ENCODE measurements around the gene RSRC1.
"Not testable (repeated sequence)": the region's sequence is repeated elsewhere in the genome, so short reads cannot be mapped to it uniquely, and the experiment has no call there.

The RSRC1 gene

DNA sequence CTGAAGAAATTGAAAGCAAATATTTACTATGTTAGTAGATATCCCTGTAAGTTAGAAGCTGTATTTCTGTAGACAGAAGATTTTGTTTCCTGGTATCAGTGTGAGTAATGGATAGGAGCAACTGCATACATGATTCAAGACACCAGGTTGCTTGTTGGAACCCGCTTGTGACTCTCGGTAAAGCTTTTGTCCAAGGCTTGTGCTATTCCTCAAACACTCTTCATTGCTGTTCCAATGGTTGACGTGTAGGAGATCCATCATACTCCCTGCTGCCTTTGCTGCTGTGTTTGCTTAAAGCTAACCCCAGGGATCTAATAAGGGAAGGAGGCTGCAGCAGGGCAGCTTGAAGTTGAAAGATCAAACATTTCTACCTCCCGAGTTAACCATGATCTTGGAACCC, 160.1 kb downstream of the RSRC1 start:
- ATAC-seq: no peak
- Mint-ChIP-seq H3K4me3 (no peak overlapping the region), H3K36me3 (peaks cover 7% of the 10 kb centered on the region), H3K4me1 (no peaks in the 10 kb centered on the region), H3K9me3 (peaks cover 18% of the 10 kb centered on the region), H3K27ac (no peak overlapping the region)
- DNase-seq (ENCODE audit: low spot score in 2 of 2): no peak

DNA sequence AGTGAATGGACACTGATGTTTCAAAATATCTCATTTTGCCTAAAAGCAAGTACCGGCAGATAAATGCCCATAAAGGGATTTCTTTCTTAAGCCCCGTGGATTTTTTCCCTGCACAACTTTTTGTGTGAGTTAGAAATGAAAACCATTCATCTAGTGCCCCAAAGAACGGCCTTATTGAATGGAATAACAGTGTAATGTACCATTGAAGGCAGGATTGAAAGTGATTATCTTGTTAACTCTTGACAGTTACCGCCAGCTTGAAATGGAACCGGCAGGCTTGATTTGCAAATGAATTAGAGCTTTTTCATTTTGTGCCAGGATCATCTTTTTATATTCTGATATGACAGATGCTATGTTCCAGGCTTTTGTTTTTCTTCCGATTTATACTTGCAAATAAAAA, 162.2 kb downstream of the RSRC1 start:
- ATAC-seq (no peak), DNase-seq (ENCODE audit: low spot score in 2 of 2) (no peak)
- H3K4me1 Mint-ChIP-seq: no peaks in the 10 kb centered on the region
- no peak overlapping the region for H3K27ac Mint-ChIP-seq
- H3K9me3 Mint-ChIP-seq: peaks cover 13% of the 10 kb centered on the region
- peaks cover 7% of the 10 kb centered on the region for H3K36me3 Mint-ChIP-seq
- H3K4me3 Mint-ChIP-seq: no peak overlapping the region

DNA sequence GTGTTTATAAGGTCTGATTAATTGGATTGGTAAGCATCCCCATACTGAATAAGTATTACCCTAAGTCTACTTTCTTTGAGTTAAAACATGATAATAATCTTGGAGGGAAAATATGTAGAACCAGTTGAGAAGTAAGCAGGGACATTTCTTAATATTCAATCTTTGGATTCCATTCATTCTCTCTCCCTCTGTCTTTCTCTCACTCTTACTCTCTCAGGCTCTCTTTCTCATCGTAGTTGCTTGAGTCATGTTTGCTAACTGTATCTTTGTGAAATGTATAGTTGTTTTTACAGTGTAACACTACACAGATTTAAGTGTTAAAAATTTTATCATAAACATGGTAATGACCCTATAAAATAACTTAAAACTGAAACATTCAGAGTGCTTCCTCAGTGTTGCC, 163.8 kb downstream of the RSRC1 start:
- H3K36me3 Mint-ChIP-seq: no peaks in the 10 kb centered on the region

DNA sequence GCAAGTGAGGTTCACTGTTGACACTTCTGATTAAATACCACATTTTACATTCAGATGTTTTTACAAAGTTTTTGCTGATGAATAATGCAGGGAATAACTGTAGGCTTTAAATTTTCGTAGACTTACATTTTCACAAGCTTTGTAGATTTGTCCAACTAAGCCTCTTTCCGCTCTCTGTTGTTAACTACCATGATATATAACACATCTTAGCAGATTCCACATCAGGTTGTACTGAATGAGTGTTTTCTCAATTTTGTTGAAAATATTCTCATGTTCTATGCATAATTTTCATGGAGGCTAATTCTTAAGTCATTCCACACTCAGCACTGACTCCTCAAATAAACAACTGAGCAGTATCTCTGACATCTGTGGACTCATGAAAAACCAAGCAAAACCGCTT, 168.3 kb downstream of the RSRC1 start:
- Mint-ChIP-seq H3K36me3 (no peaks in the 10 kb centered on the region), H3K27ac (no peak overlapping the region), H3K9me3 (peaks cover 5% of the 10 kb centered on the region)

More for the DNA sequence above, 163.8 kb downstream of the RSRC1 start:
- Mint-ChIP-seq H3K4me1 (no peaks in the 10 kb centered on the region), H3K9me3 (peaks cover 2% of the 10 kb centered on the region), H3K27ac (no peak overlapping the region), H3K4me3 (no peak overlapping the region)
- DNase-seq (ENCODE audit: low spot score in 2 of 2): no peak
- no peak for ATAC-seq

DNA sequence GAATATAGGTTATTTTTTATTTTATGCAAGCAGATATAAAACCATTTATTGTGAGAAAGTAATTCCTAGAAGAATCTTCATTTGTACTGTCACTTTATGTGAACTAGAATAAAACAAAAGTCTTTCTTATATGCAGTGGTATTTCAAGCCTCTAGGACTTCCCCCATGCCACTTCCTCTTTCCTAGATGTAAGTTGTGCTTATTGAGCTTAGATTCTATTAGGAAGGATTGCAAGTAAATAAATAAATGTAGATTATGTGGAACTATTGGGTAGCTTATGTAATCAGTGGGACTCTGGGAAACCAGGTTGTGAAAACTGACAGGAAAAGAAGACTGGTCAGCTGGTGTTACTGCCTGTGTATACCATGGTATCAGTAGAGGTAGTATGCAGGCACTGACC, 169.7 kb downstream of the RSRC1 start:
- Mint-ChIP-seq H3K9me3 (peaks cover 5% of the 10 kb centered on the region), H3K27ac (no peak overlapping the region), H3K36me3 (no peaks in the 10 kb centered on the region), H3K4me3 (no peak overlapping the region), H3K4me1 (no peaks in the 10 kb centered on the region)
- no peak for DNase-seq (ENCODE audit: low spot score in 2 of 2)
- no peak for ATAC-seq

More for the DNA sequence above, 168.3 kb downstream of the RSRC1 start:
- ATAC-seq: no peak
- Mint-ChIP-seq H3K4me1 (no peaks in the 10 kb centered on the region), H3K4me3 (no peak overlapping the region)
- no peak for DNase-seq (ENCODE audit: low spot score in 2 of 2)

DNA sequence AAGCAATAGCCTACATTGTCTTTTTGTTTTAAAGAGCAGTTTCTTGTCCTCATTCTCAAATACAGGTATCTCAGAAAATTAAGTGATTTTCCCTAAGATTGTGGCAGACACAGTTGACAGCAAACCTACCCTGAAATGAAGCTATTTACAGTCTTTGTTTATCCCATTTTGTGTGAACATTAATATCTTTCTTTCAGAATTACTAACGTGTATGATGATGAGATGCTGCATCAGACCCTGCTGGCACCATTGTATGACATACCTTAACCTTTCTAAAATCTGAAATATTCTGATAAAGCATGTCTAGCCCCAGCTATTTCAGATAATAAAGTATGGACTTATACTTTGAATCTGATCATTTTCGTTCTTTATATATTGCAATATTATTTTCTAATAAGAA, 185.9 kb downstream of the RSRC1 start:
- Mint-ChIP-seq H3K4me3 (no peak overlapping the region), H3K4me1 (peaks cover 5% of the 10 kb centered on the region), H3K36me3 (no peaks in the 10 kb centered on the region), H3K9me3 (no peaks in the 10 kb centered on the region), H3K27ac (no peak overlapping the region)
- ATAC-seq (peak; percentile 63), DNase-seq (ENCODE audit: low spot score in 2 of 2) (no peak)

DNA sequence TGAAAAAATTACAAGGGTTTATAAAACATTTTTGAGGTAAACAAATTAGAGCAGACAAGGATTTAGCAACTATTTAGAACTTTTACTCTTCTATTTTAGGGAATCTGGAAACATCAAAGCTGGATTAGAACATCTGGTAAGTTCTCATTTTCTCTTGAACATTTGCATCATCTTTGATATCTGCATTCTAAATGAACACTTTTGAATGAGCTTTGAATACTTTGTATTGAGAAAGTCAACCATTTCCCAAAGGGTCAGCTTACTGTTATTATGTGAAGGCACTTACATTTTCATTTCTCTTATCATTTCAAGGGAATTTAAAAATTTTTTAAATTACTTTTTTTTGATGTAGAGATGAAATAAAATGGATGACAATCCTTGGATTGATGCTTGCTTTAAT, 188.1 kb downstream of the RSRC1 start:
- no peak for ATAC-seq
- Mint-ChIP-seq H3K36me3 (peaks cover 4% of the 10 kb centered on the region), H3K27ac (no peak overlapping the region), H3K4me1 (peaks cover 5% of the 10 kb centered on the region), H3K9me3 (no peaks in the 10 kb centered on the region), H3K4me3 (no peak overlapping the region)
- DNase-seq (ENCODE audit: low spot score in 2 of 2): no peak

DNA sequence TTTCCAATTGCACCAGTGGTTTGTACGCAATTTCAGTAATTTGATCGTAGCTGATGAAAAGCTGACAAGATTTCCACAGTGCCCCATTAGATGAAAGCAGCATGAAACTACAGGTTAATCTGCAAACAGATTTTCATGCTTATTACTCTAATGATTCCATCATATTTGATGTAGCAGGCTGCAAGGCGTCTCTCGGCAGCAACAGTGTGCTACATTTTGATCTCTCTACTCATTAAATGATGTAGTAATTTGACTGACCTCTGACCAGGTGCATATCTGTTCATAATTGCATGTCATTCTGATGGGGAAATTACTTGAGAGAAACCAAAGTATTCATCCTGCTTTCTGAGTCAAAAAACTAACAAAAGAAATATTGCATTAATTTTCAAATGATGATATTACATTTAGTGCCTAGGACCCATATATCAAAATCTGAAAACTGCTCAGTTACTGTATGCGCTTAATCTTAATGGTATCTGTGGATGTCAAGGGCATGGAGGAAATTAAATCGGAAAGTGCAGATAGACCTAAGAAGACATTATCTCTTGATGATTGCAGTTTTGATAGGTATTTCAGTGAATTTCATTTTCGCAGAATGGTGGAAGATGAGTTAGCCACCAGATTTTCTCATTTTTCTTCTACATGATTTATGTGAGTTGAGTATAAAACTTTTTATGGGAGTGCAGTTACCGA, 198.5 kb downstream of the RSRC1 start:
- Mint-ChIP-seq H3K9me3 (no peaks in the 10 kb centered on the region), H3K4me3 (no peak overlapping the region), H3K36me3 (no peaks in the 10 kb centered on the region), H3K27ac (no peak overlapping the region), H3K4me1 (no peaks in the 10 kb centered on the region)
- DNase-seq (ENCODE audit: low spot score in 2 of 2) (no peak), ATAC-seq (no peak)

DNA sequence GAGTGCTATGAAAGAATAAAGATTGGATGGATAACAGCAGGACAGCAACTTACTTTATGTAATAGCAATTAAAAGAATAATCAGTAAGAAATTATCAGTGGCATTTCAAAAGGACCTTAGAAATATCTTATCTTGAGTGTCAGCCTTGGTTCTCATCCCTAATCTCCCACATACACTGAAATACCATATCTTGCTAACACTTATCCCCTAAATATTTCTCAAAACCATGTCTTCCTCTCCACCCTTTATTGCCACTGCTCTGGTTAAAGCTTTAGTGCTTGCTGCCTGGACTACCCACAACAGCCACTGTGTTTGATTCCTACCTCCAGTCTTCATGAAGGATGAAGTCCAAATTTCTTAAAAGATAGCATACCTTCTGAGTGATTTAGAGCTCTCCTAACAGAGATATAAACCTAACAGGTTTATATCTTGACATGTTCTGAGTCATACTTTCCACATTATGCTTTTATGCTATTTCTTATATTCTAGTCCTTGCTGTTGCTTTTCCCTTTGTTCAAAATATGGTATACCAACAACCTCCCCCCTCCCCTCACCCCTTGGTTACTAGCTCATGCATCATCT, 202.8 kb downstream of the RSRC1 start:
- ATAC-seq: no peak

DNA sequence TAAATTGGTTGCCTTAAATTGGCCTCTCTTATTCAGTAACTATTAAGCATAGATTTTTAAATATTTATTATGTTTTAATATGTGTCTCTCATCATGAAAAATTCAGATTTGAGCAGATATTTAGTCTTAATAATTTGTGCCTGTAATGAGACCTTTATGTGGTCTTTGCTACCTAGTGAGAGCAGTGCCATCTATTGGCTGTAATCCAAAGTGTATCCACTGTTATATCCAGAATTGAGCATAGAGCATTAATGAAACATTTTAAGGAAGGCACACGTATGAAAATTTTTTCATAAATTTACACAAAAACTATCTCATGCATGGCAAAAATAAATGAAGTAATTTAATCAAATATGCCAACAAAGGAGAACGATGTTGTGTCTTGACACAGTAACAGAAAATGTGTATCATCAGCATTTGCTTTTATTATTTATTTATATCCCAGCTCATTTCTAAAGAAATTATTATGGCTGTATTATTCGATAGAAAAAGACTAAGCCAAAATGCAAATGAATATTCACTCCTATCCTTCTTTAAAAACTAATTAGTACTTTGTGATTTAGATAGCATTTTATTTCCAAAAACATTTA, 203.5 kb downstream of the RSRC1 start:
- H3K4me3 Mint-ChIP-seq: no peak overlapping the region
- H3K36me3 Mint-ChIP-seq: no peaks in the 10 kb centered on the region
- ATAC-seq: no peak
- no peaks in the 10 kb centered on the region for H3K9me3 Mint-ChIP-seq
- no peak for DNase-seq (ENCODE audit: low spot score in 2 of 2)
- H3K4me1 Mint-ChIP-seq: no peaks in the 10 kb centered on the region
- no peak overlapping the region for H3K27ac Mint-ChIP-seq

More for the DNA sequence above, 202.8 kb downstream of the RSRC1 start:
- Mint-ChIP-seq H3K27ac (no peak overlapping the region), H3K4me3 (no peak overlapping the region), H3K4me1 (no peaks in the 10 kb centered on the region), H3K9me3 (no peaks in the 10 kb centered on the region), H3K36me3 (no peaks in the 10 kb centered on the region)
- no peak for DNase-seq (ENCODE audit: low spot score in 2 of 2)

DNA sequence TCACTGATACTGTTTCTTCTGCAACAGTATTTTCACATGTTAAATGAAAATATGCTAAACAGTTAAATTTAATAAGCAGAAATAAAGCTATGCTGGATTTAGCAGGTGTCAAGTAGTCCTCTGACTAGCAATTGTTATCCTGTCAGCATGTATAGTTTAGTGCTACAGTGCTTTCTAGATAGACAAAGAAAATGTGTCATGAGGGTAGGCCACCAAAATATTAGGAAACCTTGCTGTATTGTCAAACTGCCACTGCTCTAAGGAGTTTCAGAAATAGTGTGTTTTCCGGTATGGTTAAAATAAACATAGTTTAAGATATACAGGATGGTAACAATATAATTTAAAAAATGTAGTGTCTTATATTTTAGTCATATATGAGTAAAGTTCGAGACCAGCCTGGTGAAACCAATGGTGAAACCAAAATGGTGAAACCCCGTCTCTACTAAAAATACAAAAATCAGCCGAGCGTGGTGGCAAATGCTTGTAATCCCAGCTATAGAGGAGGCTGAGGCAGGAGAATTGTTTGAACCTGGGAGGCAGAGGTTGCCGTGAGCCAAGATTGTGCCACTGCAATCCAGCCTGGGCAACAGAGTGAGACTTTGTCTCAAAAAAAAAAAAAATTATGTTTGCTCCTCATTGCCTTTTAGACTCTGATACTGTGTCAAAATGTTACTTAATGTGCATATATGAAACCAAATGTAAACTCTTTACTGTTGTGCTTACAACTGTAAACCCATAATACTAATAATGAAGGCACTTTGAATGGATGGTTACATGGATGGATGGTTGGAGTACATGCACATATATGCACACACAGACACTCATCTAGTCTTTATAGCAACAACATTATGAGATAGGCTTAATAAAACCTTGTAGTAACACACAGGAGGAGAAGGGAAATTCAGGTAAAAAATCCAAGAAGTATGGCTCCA, 204.8 kb downstream of the RSRC1 start:
- DNase-seq (ENCODE audit: low spot score in 2 of 2) (no peak), ATAC-seq (no peak)
- no peak overlapping the region for H3K4me3 Mint-ChIP-seq
- no peak overlapping the region for H3K27ac Mint-ChIP-seq
- H3K9me3 Mint-ChIP-seq: no peaks in the 10 kb centered on the region
- H3K36me3 Mint-ChIP-seq: no peaks in the 10 kb centered on the region
- H3K4me1 Mint-ChIP-seq: no peaks in the 10 kb centered on the region

DNA sequence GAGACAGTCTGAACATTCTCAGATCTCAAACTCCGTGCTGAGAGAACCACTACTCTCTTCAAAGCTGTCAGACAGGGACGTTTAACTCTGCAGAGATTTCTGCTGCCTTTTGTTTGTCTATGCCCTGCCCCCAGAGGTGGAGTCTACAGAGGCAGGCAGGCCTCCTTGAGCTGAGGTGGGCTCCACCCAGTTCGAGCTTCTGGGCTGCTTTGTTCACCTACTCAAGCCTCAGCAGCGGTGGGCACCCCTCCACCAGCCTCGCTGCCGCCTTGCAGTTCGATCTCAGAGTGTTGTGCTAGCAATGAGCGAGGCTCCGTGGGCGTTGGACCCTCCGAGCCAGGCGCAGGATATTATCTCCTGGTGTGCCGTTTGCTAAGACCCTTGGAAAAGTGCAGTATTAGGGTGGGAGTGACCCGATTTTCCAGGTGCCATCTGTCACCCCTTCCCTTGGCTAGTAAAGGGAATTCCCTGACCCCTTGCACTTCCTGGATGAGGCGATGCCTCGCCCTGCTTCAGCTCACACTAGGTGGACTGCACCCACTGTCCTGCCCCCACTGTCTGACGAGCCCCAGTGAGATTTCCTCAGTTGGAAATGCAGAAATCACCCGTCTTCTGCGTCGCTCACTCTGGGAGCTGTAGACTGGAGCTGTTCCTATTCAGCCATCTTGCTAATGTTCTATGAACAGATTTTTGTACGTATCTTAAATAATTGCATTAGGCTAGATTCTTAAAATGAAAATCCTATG, 220.0 kb downstream of the RSRC1 start:
- not testable (repeated sequence) for H3K9me3 Mint-ChIP-seq; H3K27ac Mint-ChIP-seq; DNase-seq (ENCODE audit: low spot score in 2 of 2); H3K4me3 Mint-ChIP-seq; H3K36me3 Mint-ChIP-seq; ATAC-seq
- peaks cover 18% of the 10 kb centered on the region for H3K4me1 Mint-ChIP-seq

DNA sequence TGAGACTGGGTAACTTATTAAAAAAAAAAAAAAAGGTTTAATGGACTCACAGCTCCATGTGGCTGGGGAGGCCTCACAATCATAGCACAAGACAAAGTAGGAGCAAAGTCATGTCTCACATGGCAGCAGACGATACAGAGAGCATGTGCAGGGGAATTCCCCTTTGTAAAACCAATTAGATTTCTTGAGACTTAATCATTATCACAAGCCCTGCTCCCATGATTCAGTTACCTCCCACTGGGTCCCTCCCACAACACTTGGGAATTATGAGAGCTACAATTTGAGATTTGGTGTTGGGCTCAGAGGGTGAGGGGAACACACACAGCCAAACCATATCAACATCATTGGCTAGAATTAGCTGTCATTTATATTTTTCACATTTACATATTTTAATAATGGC, 221.0 kb downstream of the RSRC1 start:
- no peak for DNase-seq (ENCODE audit: low spot score in 2 of 2)
- no peak for ATAC-seq
- Mint-ChIP-seq H3K36me3 (no peaks in the 10 kb centered on the region), H3K4me1 (peaks cover 18% of the 10 kb centered on the region), H3K9me3 (peaks cover 3% of the 10 kb centered on the region), H3K4me3 (no peak overlapping the region), H3K27ac (no peak overlapping the region)

DNA sequence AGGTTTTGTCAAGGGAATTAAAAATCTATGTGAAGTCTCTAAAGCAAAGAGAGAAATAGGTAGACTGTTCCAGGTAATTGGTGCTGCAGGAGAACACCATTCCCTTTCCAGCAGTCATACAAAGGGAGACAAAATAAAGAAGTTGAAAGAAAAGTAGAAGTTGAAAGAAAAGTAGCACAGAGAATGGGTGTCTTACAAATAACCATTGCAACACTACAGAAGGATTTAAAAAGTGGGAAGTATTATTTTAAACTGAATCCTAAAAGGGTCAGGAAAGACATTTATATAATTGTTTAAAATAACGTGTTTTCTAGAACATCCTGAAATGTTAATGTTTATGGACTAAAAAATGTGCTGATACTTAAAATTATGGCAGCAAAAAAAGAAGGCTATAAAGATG, 223.8 kb downstream of the RSRC1 start:
- Mint-ChIP-seq H3K4me3 (no peak overlapping the region), H3K9me3 (no peaks in the 10 kb centered on the region), H3K36me3 (no peaks in the 10 kb centered on the region), H3K4me1 (peaks cover 9% of the 10 kb centered on the region), H3K27ac (no peak overlapping the region)
- ATAC-seq (no peak), DNase-seq (ENCODE audit: low spot score in 2 of 2) (no peak)

DNA sequence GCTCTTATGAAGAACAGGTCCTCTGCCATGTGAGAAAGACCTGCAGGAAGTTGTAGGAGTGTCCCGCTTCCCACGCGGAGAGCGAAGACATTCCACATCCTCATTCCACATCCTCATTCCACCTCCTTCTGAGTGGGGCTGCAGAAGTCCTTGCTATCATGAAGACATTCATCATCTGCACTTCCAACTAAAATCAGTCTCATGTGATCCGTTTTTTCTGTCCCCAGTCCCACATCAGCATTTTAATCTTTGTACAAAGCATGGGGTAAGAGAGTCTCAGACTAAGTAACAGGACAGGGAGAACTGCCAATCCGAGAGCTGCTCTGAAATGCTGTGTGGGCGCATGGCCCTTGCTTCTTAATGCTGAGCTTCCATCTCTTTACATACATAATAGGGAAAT, 227.2 kb downstream of the RSRC1 start:
- Mint-ChIP-seq H3K36me3 (no peaks in the 10 kb centered on the region), H3K4me1 (no peaks in the 10 kb centered on the region), H3K27ac (no peak overlapping the region), H3K9me3 (peaks cover 3% of the 10 kb centered on the region), H3K4me3 (no peak overlapping the region)
- no peak for ATAC-seq
- no peak for DNase-seq (ENCODE audit: low spot score in 2 of 2)

Data from stimulated activated effector memory CD8-positive, alpha-beta T cell treated with anti-CD3 and anti-CD28 coated beads, Interleukin-12 subunit alpha, Interleukin-12 subunit beta, amount 100 ng/mL, for 72 hours (primary cell).